Inflammatory macrophage treated with lipopolysaccharide for 4 hours (primary cell): Measurements from ENCODE around the gene DYNLT1.

Experiments
- DNase-seq: peaks from one replicate; pipeline ENCODE4 v3.0.0-alpha.2; 2020

The DYNLT1 gene

GRCh38 chr6:158591810-158592209 lies 52.7 kb downstream of the DYNLT1 start:
- no peak for DNase-seq

GRCh38 chr6:158591134-158591809 lies 53.3 kb downstream of the DYNLT1 start:
- DNase-seq: no peak

DNA sequence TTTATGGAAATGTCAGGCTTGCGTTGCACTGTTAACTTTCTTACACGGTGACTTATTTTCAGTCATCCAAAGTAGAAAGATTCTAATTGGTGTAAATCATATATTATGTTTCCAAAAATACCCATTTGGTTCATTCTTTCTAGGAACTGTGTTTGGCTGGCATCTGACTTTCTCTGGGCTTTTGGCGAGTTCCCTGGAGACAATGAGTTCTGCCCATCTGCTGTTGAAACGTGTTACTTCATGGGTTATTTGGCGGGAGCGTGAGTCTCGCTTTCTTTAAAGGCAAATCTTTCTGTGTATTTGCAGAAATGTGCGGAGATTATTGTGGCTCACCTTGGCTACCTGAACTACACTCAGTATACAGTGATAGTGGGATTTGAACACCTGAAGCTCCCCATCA lies 55.2 kb downstream of the DYNLT1 start:
- DNase-seq: no peak

DNA sequence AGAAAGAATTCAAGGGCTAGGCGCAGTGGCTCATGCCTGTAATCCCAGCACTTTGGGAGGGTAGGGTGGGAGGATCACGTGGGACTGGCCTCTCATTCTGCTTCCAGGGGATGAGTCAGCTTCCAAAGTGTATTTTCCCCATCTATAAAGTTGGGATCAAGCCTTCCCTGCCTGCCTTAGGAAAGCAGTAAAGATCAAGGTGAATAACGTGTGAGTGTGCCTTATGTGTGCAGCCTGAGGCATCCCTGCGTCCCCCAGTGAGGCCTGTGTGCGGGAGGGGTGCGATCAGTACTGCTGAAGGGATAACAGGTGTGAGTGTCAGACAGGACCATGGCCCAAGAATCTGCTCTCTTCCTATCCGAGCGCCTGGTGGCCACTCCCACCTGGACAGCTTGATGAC lies 57.9 kb downstream of the DYNLT1 start:
- DNase-seq: no peak
